Measurements from ENCODE around the gene PIAS2. TPM values are rescaled to one million over a fixed set of nuclear protein-coding genes. Genes with fewer than 3 reads are reported as not detected.

The PIAS2 gene
- polyA plus RNA-seq, 3 donors: 9.9 to 13.2 (median 11.0) TPM

DNA sequence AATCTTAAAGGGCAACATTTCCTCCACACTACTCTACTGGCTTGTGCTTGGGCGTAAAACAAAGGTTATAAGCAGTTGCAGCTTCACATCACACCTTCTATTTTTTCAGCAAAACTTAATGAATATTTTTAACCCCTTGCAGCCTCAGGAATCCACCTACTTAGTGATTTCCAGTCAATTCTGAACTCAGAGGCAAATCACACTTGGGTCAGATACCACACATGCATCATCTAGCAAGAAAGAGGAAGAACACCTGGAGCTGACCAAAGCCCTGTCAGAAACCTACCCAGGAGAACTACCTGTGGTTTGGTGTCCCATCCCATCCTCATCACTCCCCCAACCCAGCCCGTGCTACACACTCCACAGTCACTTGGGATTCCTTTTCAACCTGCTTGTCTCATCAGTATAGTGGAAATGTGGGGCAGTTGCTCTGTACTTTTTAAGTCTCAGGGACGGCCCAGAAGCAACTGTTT, 25.5 kb downstream of the PIAS2 start:
- Mint-ChIP-seq H3K27me3 (ENCODE audit: low read depth in 3 of 3) (no peaks in the 10 kb centered on the region), H3K27ac (no peak overlapping the region), H3K36me3 (peaks cover 30 to 36% of the 10 kb centered on the region in 2 donors), H3K4me3 (no peak overlapping the region), H3K4me1 (peaks cover 2% of the 10 kb centered on the region), H3K9me3 (peaks cover 13 to 33% (median 24%) of the 10 kb centered on the region in 7 donors)
- no peak for DNase-seq
- Histone ChIP-seq H3K4me1 (ENCODE audit: control insufficient read depth in 1 of 2, insufficient read depth in 2 of 2, low read length in 2 of 2) (no peaks in the 10 kb centered on the region), H4K20me1 (ENCODE audit: insufficient read depth, low read length) (no peaks in the 10 kb centered on the region), H3K4me3 (replicated peaks in 1 of 3; ENCODE audit: low read depth in 2 of 3, low read length in 3 of 3) (no peak overlapping the region), H3K9me3 (replicated peaks in 1 of 2; ENCODE audit: control insufficient read depth in 1 of 2, insufficient read depth in 1 of 2, low read length in 2 of 2) (peaks cover 10 to 18% of the 10 kb centered on the region in 2 donors), H2AFZ (ENCODE audit: insufficient read depth, low read depth, low read length, poor library complexity, severe bottlenecking) (no peak overlapping the region), H3K36me3 (replicated peaks in 1 of 2; ENCODE audit: control insufficient read depth in 1 of 2, insufficient read depth in 2 of 2, low read length in 2 of 2) (peaks cover 19 to 26% of the 10 kb centered on the region in 2 donors), H3K79me2 (ENCODE audit: insufficient read depth, low read length) (peaks cover 3% of the 10 kb centered on the region), H3K27ac (ENCODE audit: low read depth in 1 of 2, low read length in 2 of 2) (no peak overlapping the region), H3K9ac (ENCODE audit: insufficient read depth, low read length, poor library complexity, severe bottlenecking) (no peak overlapping the region), H3K27me3 (ENCODE audit: control insufficient read depth in 2 of 2, insufficient read depth in 2 of 2, low read length in 2 of 2) (no peaks in the 10 kb centered on the region), H3K4me2 (replicated peaks; ENCODE audit: extremely low read depth, low read length, poor library complexity, severe bottlenecking) (no peak overlapping the region)
- 100% methylated on average over 1 of the region's 3 CpGs for WGBS (ENCODE audit: insufficient coverage)
- no peak for TF ChIP-seq CTCF (IDR thresholded peaks at IDR 0.05)
- intact Hi-C loops (cut with micrococcal nuclease): no loop called here

DNA sequence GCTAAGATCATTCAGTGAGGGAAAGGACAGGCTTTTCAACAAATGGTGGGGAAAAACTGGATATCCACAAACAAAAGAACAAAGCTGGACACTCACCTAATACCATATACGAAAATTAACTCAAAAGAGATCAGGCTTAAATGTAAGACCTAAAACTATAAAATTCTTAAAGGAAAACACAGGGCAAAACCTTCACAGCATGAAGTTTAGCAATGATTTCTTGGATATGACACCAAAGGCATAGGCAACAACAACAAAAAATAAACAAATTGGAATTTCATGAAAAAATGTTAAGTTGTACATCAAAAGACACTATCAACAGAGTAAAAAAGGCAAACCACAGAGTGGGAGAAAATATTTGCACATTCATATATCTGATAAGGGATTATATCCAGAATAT, 28.3 kb downstream of the PIAS2 start:
- no peaks in the 10 kb centered on the region for H3K4me1 Mint-ChIP-seq

More for the DNA sequence above, 28.3 kb downstream of the PIAS2 start:
- intact Hi-C loops (cut with micrococcal nuclease): no loop called here
- Histone ChIP-seq H3K4me2 (replicated peaks; ENCODE audit: extremely low read depth, low read length, poor library complexity, severe bottlenecking) (no peak overlapping the region), H3K36me3 (replicated peaks in 1 of 2; ENCODE audit: control insufficient read depth in 1 of 2, insufficient read depth in 2 of 2, low read length in 2 of 2) (peaks cover 19 to 26% of the 10 kb centered on the region in 2 donors), H4K20me1 (ENCODE audit: insufficient read depth, low read length) (no peaks in the 10 kb centered on the region), H3K4me1 (ENCODE audit: control insufficient read depth in 1 of 2, insufficient read depth in 2 of 2, low read length in 2 of 2) (no peaks in the 10 kb centered on the region), H3K27ac (ENCODE audit: low read depth in 1 of 2, low read length in 2 of 2) (no peak overlapping the region), H3K9ac (ENCODE audit: insufficient read depth, low read length, poor library complexity, severe bottlenecking) (no peak overlapping the region), H3K27me3 (ENCODE audit: control insufficient read depth in 2 of 2, insufficient read depth in 2 of 2, low read length in 2 of 2) (no peaks in the 10 kb centered on the region), H3K79me2 (ENCODE audit: insufficient read depth, low read length) (peaks cover 6% of the 10 kb centered on the region), H3K9me3 (replicated peaks in 1 of 2; ENCODE audit: control insufficient read depth in 1 of 2, insufficient read depth in 1 of 2, low read length in 2 of 2) (peaks cover 14 to 18% of the 10 kb centered on the region in 2 donors), H2AFZ (ENCODE audit: insufficient read depth, low read depth, low read length, poor library complexity, severe bottlenecking) (no peak overlapping the region), H3K4me3 (replicated peaks in 1 of 3; ENCODE audit: low read depth in 2 of 3, low read length in 3 of 3) (no peak overlapping the region)
- Mint-ChIP-seq H3K9me3 (peaks cover 17 to 38% (median 24%) of the 10 kb centered on the region in 7 donors), H3K4me3 (no peak overlapping the region), H3K36me3 (peaks cover 30 to 36% of the 10 kb centered on the region in 2 donors), H3K27ac (no peak overlapping the region), H3K27me3 (ENCODE audit: low read depth in 3 of 3) (no peaks in the 10 kb centered on the region)
- no peak for TF ChIP-seq CTCF (IDR thresholded peaks at IDR 0.05)
- WGBS (ENCODE audit: insufficient coverage): no CpG with 5 or more reads among the region's 1 CpG
- DNase-seq: no peak

All from CD14-positive monocyte (primary cell).